Tibial artery (tissue), 4 donors: ENCODE measurements around the gene ZNRF2.

ENCODE experiments used
- DNase-seq, 2 donors: peaks; one replicate each; pipeline ENCODE4 v3.0.0-alpha.2; 2019
- H3K27ac ChIP-seq, 2 donors: fragments of 200-600 bp; sonication (generic) in 1 of 2; 1 replicate in 1 of 2; 2 replicates in 1 of 2; pipeline ENCODE4 v1.5.1; 2018 to 2019; ENCODE audit warnings: mild to moderate bottlenecking in 1 of 2
- H3K27me3 ChIP-seq, 2 donors: fragments of 200-600 bp; sonication (generic) in 1 of 2; one replicate each; pipeline versions ENCODE4 v1.5.1 to v1.6.0; 2016 to 2019
- H3K36me3 ChIP-seq, 3 donors: fragments of 200-600 bp; sonication (generic) in 2 of 3; one replicate each; pipeline ENCODE4 v1.5.1; 2016 to 2019; ENCODE audit warnings: mild to moderate bottlenecking in 2 of 3
- H3K4me1 ChIP-seq, 4 donors: fragments of 200-600 bp; sonication (generic) in 2 of 4; 1 replicate in 3 of 4; 2 replicates in 1 of 4; pipeline ENCODE4 v1.5.1; 2016 to 2019
- H3K4me3 ChIP-seq, 2 donors: fragments of 200-600 bp; sonication (generic) in 1 of 2; 1 replicate in 1 of 2; 2 replicates in 1 of 2; pipeline ENCODE4 v1.5.1; 2018 to 2019; ENCODE audit warnings: mild to moderate bottlenecking in 2 of 2
- H3K9me3 ChIP-seq, 3 donors: fragments of 200-600 bp; sonication (generic) in 1 of 3; one replicate each; pipeline ENCODE4 v1.5.1; 2016 to 2019
- intact Hi-C: fragments of 100-400 bp; cut with DNase I; formaldehyde crosslinking; loops from one replicate; pipeline ENCODE4 v1.15.0; 2023; ENCODE audit warnings: low total_unique reads
- TF ChIP-seq, protein P1 (sequence below), 2 experiments: fragments of 200-600 bp in 1 of 2; fragments of 450-650 bp in 1 of 2; IDR thresholded peaks; one replicate each; pipeline ENCODE4 v1.5.1; 2017 to 2019; ENCODE audit warnings: antibody characterized with exemption in 2 of 2, mild to moderate bottlenecking in 1 of 2, moderate library complexity in 1 of 2

ZNRF2 gene

DNA sequence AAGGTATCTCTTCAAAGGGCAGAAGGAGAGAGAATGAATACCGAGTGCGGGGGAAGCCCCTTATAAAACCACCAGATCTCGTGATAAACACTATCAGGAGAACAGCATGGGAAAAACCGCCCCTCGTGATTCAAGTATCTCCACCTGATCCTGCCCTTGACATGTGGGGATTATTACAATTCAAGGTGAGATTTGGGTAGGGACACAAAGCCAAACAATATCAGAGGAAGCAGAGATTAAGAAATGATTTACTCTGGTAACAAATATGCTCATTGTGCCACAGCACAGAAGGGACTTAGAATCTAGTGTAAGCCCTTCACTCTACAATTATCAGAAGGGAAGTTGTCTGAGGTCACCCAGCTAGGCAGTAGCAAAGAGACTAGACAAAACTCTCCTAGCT, 40.1 kb upstream of the ZNRF2 start:
- no peaks in the 10 kb centered on the region for H3K27me3 ChIP-seq
- TF ChIP-seq, protein P1, sequence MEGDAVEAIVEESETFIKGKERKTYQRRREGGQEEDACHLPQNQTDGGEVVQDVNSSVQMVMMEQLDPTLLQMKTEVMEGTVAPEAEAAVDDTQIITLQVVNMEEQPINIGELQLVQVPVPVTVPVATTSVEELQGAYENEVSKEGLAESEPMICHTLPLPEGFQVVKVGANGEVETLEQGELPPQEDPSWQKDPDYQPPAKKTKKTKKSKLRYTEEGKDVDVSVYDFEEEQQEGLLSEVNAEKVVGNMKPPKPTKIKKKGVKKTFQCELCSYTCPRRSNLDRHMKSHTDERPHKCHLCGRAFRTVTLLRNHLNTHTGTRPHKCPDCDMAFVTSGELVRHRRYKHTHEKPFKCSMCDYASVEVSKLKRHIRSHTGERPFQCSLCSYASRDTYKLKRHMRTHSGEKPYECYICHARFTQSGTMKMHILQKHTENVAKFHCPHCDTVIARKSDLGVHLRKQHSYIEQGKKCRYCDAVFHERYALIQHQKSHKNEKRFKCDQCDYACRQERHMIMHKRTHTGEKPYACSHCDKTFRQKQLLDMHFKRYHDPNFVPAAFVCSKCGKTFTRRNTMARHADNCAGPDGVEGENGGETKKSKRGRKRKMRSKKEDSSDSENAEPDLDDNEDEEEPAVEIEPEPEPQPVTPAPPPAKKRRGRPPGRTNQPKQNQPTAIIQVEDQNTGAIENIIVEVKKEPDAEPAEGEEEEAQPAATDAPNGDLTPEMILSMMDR (IDR thresholded peaks at IDR 0.05), result no peak
- no peaks in the 10 kb centered on the region for H3K9me3 ChIP-seq
- no peak overlapping the region for H3K4me3 ChIP-seq
- peaks cover 0 to 3% (median 0%) of the 10 kb centered on the region in 3 donors for H3K36me3 ChIP-seq
- H3K4me1 ChIP-seq, result peaks cover 0 to 5% (median 4%) of the 10 kb centered on the region in 4 donors
- intact Hi-C loops, result no loop called here
- H3K27ac ChIP-seq, result no peak overlapping the region
- DNase-seq, result no peak

DNA sequence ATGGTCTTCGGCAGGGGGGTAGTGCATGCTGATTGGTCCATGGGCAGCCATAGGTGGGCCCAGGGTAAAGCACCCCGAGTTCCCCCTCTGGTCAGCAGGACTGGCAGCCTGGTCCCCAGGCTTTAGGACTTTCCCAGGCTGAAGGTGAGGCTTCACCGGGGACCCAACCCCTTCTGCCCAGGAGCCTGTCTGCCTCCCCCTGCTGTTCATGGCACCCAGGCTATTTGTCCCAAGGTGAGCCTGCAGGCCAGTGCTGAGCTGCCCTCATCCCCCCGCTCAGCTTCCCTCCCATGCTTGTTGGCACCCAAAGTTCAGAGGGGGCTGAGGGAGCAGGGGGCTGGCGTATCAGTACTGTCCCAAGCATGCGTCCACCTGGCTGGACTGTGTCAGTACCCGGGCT, 38.5 kb upstream of the ZNRF2 start:
- intact Hi-C loops, result no loop called here
- H3K9me3 ChIP-seq, result no peaks in the 10 kb centered on the region
- TF ChIP-seq, protein P1 (IDR thresholded peaks at IDR 0.05), result no peak
- no peak overlapping the region for H3K4me3 ChIP-seq
- peaks cover 0 to 4% (median 0%) of the 10 kb centered on the region in 4 donors for H3K4me1 ChIP-seq
- no peak for DNase-seq
- peaks cover 0 to 3% (median 0%) of the 10 kb centered on the region in 3 donors for H3K36me3 ChIP-seq
- H3K27ac ChIP-seq, result no peak overlapping the region
- H3K27me3 ChIP-seq, result no peaks in the 10 kb centered on the region

DNA sequence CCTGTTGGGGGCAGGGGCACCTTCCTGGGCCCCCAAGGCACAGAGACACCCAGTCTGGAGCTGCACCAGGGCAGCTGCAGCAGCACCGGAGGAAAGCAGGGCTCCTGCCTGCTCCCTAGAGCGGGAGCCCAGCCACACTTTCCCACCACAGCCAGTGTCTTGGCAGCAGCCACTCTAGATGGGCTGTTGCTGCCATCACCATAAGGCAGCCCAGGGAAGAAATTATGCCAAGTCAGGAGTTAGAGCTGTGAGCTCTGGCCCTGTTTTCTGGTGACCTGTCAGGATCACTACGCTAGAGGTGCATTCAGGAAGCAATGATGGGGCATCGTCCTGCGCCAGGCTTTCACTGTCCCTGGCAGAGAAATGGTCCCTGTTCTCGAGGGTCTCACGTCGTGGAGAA, 38.0 kb upstream of the ZNRF2 start:
- TF ChIP-seq, protein P1 (IDR thresholded peaks at IDR 0.05), result no peak
- Histone ChIP-seq H3K27me3 (no peaks in the 10 kb centered on the region), H3K4me1 (peaks cover 0 to 4% (median 0%) of the 10 kb centered on the region in 4 donors), H3K36me3 (peaks cover 0 to 3% (median 0%) of the 10 kb centered on the region in 3 donors), H3K9me3 (no peaks in the 10 kb centered on the region), H3K4me3 (no peak overlapping the region), H3K27ac (no peak overlapping the region)
- intact Hi-C loops, result no loop called here
- DNase-seq, result no peak

DNA sequence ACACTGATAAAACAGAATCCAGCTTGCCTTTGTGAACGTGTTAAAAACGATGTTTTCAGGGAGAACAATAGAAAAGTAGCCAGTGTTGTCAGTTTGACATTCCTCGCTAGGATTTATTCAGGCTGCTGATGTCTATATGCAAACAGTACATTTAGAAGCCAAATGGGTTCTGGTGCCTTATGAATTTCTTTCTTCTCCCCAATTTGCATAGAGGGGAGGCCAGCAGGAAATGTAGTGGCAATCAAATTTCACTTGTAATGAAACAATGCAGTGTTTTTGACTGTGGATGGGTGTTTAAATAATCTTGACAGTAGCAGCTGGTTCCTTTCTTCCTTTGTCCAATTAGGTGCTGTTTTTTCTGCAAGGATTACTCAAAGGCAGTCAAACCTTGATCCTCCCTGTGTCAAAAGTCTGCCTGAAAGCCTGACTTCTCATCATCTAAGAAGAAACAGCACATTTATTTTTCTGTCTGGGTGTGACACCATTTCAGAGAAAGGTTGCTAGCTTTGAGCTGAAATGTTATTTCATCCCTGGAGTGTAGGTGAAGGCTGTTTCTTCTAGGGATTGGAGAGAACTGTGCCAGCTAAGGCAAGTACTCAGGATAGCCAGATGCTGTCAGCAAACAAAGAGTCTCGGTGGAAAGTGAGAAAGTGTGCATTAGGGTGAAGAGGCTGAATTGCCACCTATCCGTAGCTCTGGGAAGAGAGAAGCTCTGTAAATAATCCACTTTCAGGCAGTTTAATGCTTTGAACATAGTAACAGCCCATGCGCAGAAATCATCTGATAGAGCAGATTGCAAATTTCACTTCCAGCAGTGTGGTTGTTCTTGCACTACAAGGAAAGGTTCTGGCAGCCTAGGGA, 36.6 kb upstream of the ZNRF2 start:
- peaks cover 0 to 3% (median 0%) of the 10 kb centered on the region in 3 donors for H3K36me3 ChIP-seq
- TF ChIP-seq, protein P1 (IDR thresholded peaks at IDR 0.05), result no peak
- no peak for DNase-seq
- no peak overlapping the region for H3K27ac ChIP-seq
- H3K27me3 ChIP-seq, result no peaks in the 10 kb centered on the region
- intact Hi-C loops, result no loop called here
- H3K4me3 ChIP-seq, result no peak overlapping the region
- no peaks in the 10 kb centered on the region for H3K9me3 ChIP-seq
- peaks cover 0 to 7% (median 2%) of the 10 kb centered on the region in 4 donors for H3K4me1 ChIP-seq

DNA sequence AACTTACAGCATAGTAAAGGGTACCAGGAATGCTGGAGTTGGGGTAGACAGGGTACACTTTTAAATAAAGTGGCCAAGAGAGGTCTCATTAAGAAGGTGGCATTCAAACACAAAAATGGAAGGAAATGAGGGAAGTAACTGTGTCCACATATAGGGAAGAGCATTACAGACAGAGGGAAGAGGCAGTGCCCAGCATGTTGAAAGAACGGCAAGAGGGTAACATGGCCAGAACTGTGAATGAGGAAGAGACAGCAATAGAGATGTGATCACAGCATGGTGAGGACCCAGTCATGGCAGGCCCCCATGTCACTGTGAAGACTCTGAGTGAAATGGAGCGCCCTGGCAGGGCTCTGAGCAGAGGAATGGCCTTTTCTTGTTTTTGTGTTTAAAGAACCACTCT, 35.1 kb upstream of the ZNRF2 start:
- DNase-seq, result no peak
- peaks cover 0 to 3% (median 0%) of the 10 kb centered on the region in 3 donors for H3K36me3 ChIP-seq
- TF ChIP-seq, protein P1 (IDR thresholded peaks at IDR 0.05), result no peak
- H3K27me3 ChIP-seq, result no peaks in the 10 kb centered on the region
- peaks cover 0 to 18% (median 15%) of the 10 kb centered on the region in 4 donors for H3K4me1 ChIP-seq
- intact Hi-C loops, result no loop called here
- H3K4me3 ChIP-seq, result no peak overlapping the region
- no peak overlapping the region for H3K27ac ChIP-seq
- no peaks in the 10 kb centered on the region for H3K9me3 ChIP-seq
